ENCODE measurements around the gene ECHS1. TPM values are rescaled to one million over a fixed set of nuclear protein-coding genes. Genes with fewer than 3 reads are reported as not detected.

The ECHS1 gene
- total RNA-seq (16.9 TPM), polyA plus RNA-seq (10 to 100 TPM; 76.3 to 91.7 (median 88.9) TPM)

- peak; percentile 99 for ATAC-seq (ENCODE audit: low read depth in 2 of 2)
- Mint-ChIP-seq H3K27ac (peak within 1 kb of the TSS in 1 of 3 donors; percentile 63), H3K9me3 (no peaks in the 10 kb centered on the region), H3K4me3 (peak within 1 kb of the TSS; percentile 80 to 89 (median 86)), H3K36me3 (peaks cover 6% of the 10 kb centered on the region), H3K27me3 (no peaks in the 10 kb centered on the region), H3K4me1 (peaks cover 0 to 9% (median 4%) of the 10 kb centered on the region in 4 donors)
- H3K27ac ChIP-seq (ENCODE audit: insufficient read depth, low read length, poor library complexity, severe bottlenecking), result peak within 1 kb of the TSS; percentile 66
- H3K36me3 ChIP-seq (ENCODE audit: control insufficient read depth, insufficient read depth, low read length), result peaks cover 17% of the 10 kb centered on the region
- DNase-seq, result peak; percentile 91 to 92 (median 92)
- peaks cover 21% of the 10 kb centered on the region for H3K4me1 ChIP-seq (ENCODE audit: control insufficient read depth, insufficient read depth, low read length, poor library complexity, severe bottlenecking)
- no peaks in the 10 kb centered on the region for H3K9me3 ChIP-seq (ENCODE audit: control insufficient read depth in 2 of 2, low read length in 2 of 2)
- no peaks in the 10 kb centered on the region for H3K27me3 ChIP-seq (ENCODE audit: control insufficient read depth, insufficient read depth, low read length)
- H3K4me3 ChIP-seq (ENCODE audit: low read depth, low read length), result peak within 1 kb of the TSS; percentile 66
Observed at GRCh38 chr10:133373174-133374090, at the start of gene ECHS1. Gene ECHS1 (minus strand): TSS chr10:133373354. CDS start chr10:133373333, 21 bp downstream.

GRCh38 chr10:133422223-133422806 lies 49.2 kb upstream of the ECHS1 start:
- DNase-seq, result no peak
- H3K4me1 Mint-ChIP-seq, result peaks cover 0 to 7% (median 0%) of the 10 kb centered on the region in 4 donors
- no peaks in the 10 kb centered on the region for H3K4me1 ChIP-seq (ENCODE audit: control insufficient read depth, insufficient read depth, low read length, poor library complexity, severe bottlenecking)
- peaks cover 10% of the 10 kb centered on the region for H3K36me3 Mint-ChIP-seq
- H3K4me3 Mint-ChIP-seq, result peak overlapping the region in 2 of 4 donors; percentile 7 to 43
- H3K27me3 ChIP-seq (ENCODE audit: control insufficient read depth, insufficient read depth, low read length), result no peaks in the 10 kb centered on the region
- no peaks in the 10 kb centered on the region for H3K36me3 ChIP-seq (ENCODE audit: control insufficient read depth, insufficient read depth, low read length)
- ATAC-seq (ENCODE audit: low read depth in 2 of 2), result no peak
- no peak overlapping the region for H3K27ac ChIP-seq (ENCODE audit: insufficient read depth, low read length, poor library complexity, severe bottlenecking)
- H3K27ac Mint-ChIP-seq, result no peak overlapping the region
- no peaks in the 10 kb centered on the region for H3K9me3 ChIP-seq (ENCODE audit: control insufficient read depth in 2 of 2, low read length in 2 of 2)
- no peak overlapping the region for H3K4me3 ChIP-seq (ENCODE audit: low read depth, low read length)
- H3K9me3 Mint-ChIP-seq, result no peaks in the 10 kb centered on the region
- peaks cover 6% of the 10 kb centered on the region for H3K27me3 Mint-ChIP-seq

GRCh38 chr10:133421336-133422222 lies 48.4 kb upstream of the ECHS1 start:
- H3K27ac ChIP-seq (ENCODE audit: insufficient read depth, low read length, poor library complexity, severe bottlenecking), result no peak overlapping the region
- no peaks in the 10 kb centered on the region for H3K9me3 ChIP-seq (ENCODE audit: control insufficient read depth in 2 of 2, low read length in 2 of 2)
- Mint-ChIP-seq H3K4me3 (peak overlapping the region in 2 of 4 donors; percentile 35 to 43), H3K36me3 (peaks cover 10% of the 10 kb centered on the region), H3K27me3 (peaks cover 6% of the 10 kb centered on the region), H3K27ac (peak overlapping the region in 1 of 3 donors; percentile 14), H3K4me1 (peaks cover 0 to 7% (median 0%) of the 10 kb centered on the region in 4 donors), H3K9me3 (no peaks in the 10 kb centered on the region)
- no peak for ATAC-seq (ENCODE audit: low read depth in 2 of 2)
- no peaks in the 10 kb centered on the region for H3K27me3 ChIP-seq (ENCODE audit: control insufficient read depth, insufficient read depth, low read length)
- no peak overlapping the region for H3K4me3 ChIP-seq (ENCODE audit: low read depth, low read length)
- H3K36me3 ChIP-seq (ENCODE audit: control insufficient read depth, insufficient read depth, low read length), result no peaks in the 10 kb centered on the region
- no peaks in the 10 kb centered on the region for H3K4me1 ChIP-seq (ENCODE audit: control insufficient read depth, insufficient read depth, low read length, poor library complexity, severe bottlenecking)
- no peak for DNase-seq

GRCh38 chr10:133420579-133420978 lies 47.4 kb upstream of the ECHS1 start:
- peaks cover 0 to 7% (median under 1%) of the 10 kb centered on the region in 4 donors for H3K4me1 Mint-ChIP-seq
- no peak overlapping the region for H3K27ac Mint-ChIP-seq

GRCh38 chr10:133420028-133420427 lies 46.9 kb upstream of the ECHS1 start:
- DNase-seq, result no peak

More at GRCh38 chr10:133420579-133420978, 47.4 kb upstream of the ECHS1 start:
- no peak for DNase-seq
- Histone ChIP-seq H3K36me3 (ENCODE audit: control insufficient read depth, insufficient read depth, low read length) (peaks cover 2% of the 10 kb centered on the region), H3K4me3 (ENCODE audit: low read depth, low read length) (no peak overlapping the region), H3K27ac (ENCODE audit: insufficient read depth, low read length, poor library complexity, severe bottlenecking) (no peak overlapping the region), H3K9me3 (ENCODE audit: control insufficient read depth in 2 of 2, low read length in 2 of 2) (no peaks in the 10 kb centered on the region), H3K27me3 (ENCODE audit: control insufficient read depth, insufficient read depth, low read length) (no peaks in the 10 kb centered on the region), H3K4me1 (ENCODE audit: control insufficient read depth, insufficient read depth, low read length, poor library complexity, severe bottlenecking) (no peaks in the 10 kb centered on the region)
- Mint-ChIP-seq H3K36me3 (peaks cover 17% of the 10 kb centered on the region), H3K27me3 (peaks cover 6% of the 10 kb centered on the region), H3K4me3 (peak overlapping the region in 1 of 4 donors; percentile 54), H3K9me3 (peaks cover 0 to under 1% (median 0%) of the 10 kb centered on the region in 7 donors)
- no peak for ATAC-seq (ENCODE audit: low read depth in 2 of 2)

GRCh38 chr10:133419211-133419950 lies 46.2 kb upstream of the ECHS1 start:
- peaks cover 6% of the 10 kb centered on the region for H3K27me3 Mint-ChIP-seq
- DNase-seq (no peak), ATAC-seq (ENCODE audit: low read depth in 2 of 2) (no peak)
- Histone ChIP-seq H3K9me3 (ENCODE audit: control insufficient read depth in 2 of 2, low read length in 2 of 2) (no peaks in the 10 kb centered on the region), H3K36me3 (ENCODE audit: control insufficient read depth, insufficient read depth, low read length) (peaks cover 5% of the 10 kb centered on the region), H3K27me3 (ENCODE audit: control insufficient read depth, insufficient read depth, low read length) (no peaks in the 10 kb centered on the region), H3K4me3 (ENCODE audit: low read depth, low read length) (no peak overlapping the region), H3K27ac (ENCODE audit: insufficient read depth, low read length, poor library complexity, severe bottlenecking) (no peak overlapping the region), H3K4me1 (ENCODE audit: control insufficient read depth, insufficient read depth, low read length, poor library complexity, severe bottlenecking) (no peaks in the 10 kb centered on the region)
- peak overlapping the region in 2 of 4 donors; percentile 23 to 60 for H3K4me3 Mint-ChIP-seq
- peaks cover 25% of the 10 kb centered on the region for H3K36me3 Mint-ChIP-seq
- H3K9me3 Mint-ChIP-seq, result peaks cover 0 to 5% (median 0%) of the 10 kb centered on the region in 7 donors
- H3K4me1 Mint-ChIP-seq, result peaks cover 0 to 7% (median 2%) of the 10 kb centered on the region in 4 donors
- H3K27ac Mint-ChIP-seq, result no peak overlapping the region

More at GRCh38 chr10:133420028-133420427, 46.9 kb upstream of the ECHS1 start:
- Mint-ChIP-seq H3K27ac (no peak overlapping the region), H3K4me1 (peaks cover 0 to 7% (median 2%) of the 10 kb centered on the region in 4 donors), H3K27me3 (peaks cover 6% of the 10 kb centered on the region), H3K9me3 (peaks cover 0 to 5% (median 0%) of the 10 kb centered on the region in 7 donors), H3K36me3 (peaks cover 22% of the 10 kb centered on the region), H3K4me3 (no peak overlapping the region)
- Histone ChIP-seq H3K4me3 (ENCODE audit: low read depth, low read length) (no peak overlapping the region), H3K9me3 (ENCODE audit: control insufficient read depth in 2 of 2, low read length in 2 of 2) (no peaks in the 10 kb centered on the region), H3K4me1 (ENCODE audit: control insufficient read depth, insufficient read depth, low read length, poor library complexity, severe bottlenecking) (no peaks in the 10 kb centered on the region), H3K27me3 (ENCODE audit: control insufficient read depth, insufficient read depth, low read length) (no peaks in the 10 kb centered on the region), H3K36me3 (ENCODE audit: control insufficient read depth, insufficient read depth, low read length) (peaks cover 5% of the 10 kb centered on the region), H3K27ac (ENCODE audit: insufficient read depth, low read length, poor library complexity, severe bottlenecking) (no peak overlapping the region)
- no peak for ATAC-seq (ENCODE audit: low read depth in 2 of 2)
